Activated naive CD8-positive, alpha-beta T cell treated with anti-CD3 and anti-CD28 coated beads, Interleukin-2, amount 50 U/mL, for 24 hours (primary cell): ENCODE data around the gene BTK.
"Not testable (repeated sequence)": the region's sequence is repeated elsewhere in the genome, so short reads cannot be mapped to it uniquely, and the experiment has no call there.

Source experiments
- ATAC-seq: fragments of 150-1000 bp; cut with Tn5 transposase; one replicate; pipeline ENCODE4 v1.10.0; 2021
- DNase-seq: peaks from one replicate; pipeline ENCODE4 v3.0.0; 2021
- H3K27ac Mint-ChIP-seq: one replicate; pipeline ENCODE4 v1.8.0; 2021; ENCODE audit warnings: mild to moderate bottlenecking, mixed read lengths
- H3K27me3 Mint-ChIP-seq: one replicate; pipeline ENCODE4 v1.8.0; 2021; ENCODE audit warnings: mixed read lengths
- H3K36me3 Mint-ChIP-seq: one replicate; pipeline ENCODE4 v1.8.0; 2021; ENCODE audit warnings: low read depth, mixed read lengths
- H3K4me1 Mint-ChIP-seq: one replicate; pipeline ENCODE4 v1.8.0; 2021; ENCODE audit warnings: mixed read lengths
- H3K4me3 Mint-ChIP-seq: one replicate; pipeline ENCODE4 v1.8.0; 2021; ENCODE audit warnings: mild to moderate bottlenecking, moderate library complexity, mixed read lengths
- H3K9me3 Mint-ChIP-seq: one replicate; pipeline ENCODE4 v1.8.0; 2021; ENCODE audit warnings: mixed read lengths

BTK gene

DNA sequence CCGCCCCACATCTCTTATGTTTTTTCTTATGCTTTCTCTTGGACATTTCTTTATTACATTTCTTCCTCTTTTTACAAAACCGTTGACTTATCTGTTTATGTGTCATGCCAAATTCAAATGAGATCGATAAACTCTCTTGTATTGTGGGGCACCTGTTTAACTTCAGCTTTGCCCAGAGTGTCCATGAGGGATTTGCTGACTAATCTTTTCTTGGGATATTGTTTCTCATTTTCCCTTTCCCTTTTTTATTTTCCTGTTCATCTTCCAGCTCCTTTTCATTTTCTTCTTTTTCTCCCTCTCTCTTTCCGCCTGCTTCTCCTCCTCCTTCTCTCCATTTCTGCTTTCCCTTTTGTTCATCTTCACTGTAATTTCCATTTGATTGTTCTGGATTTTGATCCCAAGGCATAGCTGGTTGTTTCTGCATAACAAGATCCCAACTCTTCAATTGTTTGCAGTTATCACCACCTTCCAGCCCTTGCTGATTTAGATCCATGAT lies 48.2 kb downstream of the BTK start:
- no peak for DNase-seq
- H3K4me1 Mint-ChIP-seq = peaks cover 12% of the 10 kb centered on the region
- H3K4me3 Mint-ChIP-seq = no peak overlapping the region
- peaks cover 7% of the 10 kb centered on the region for H3K36me3 Mint-ChIP-seq
- no peak for ATAC-seq
- no peaks in the 10 kb centered on the region for H3K27me3 Mint-ChIP-seq
- H3K27ac Mint-ChIP-seq = no peak overlapping the region
- peaks cover 6% of the 10 kb centered on the region for H3K9me3 Mint-ChIP-seq

DNA sequence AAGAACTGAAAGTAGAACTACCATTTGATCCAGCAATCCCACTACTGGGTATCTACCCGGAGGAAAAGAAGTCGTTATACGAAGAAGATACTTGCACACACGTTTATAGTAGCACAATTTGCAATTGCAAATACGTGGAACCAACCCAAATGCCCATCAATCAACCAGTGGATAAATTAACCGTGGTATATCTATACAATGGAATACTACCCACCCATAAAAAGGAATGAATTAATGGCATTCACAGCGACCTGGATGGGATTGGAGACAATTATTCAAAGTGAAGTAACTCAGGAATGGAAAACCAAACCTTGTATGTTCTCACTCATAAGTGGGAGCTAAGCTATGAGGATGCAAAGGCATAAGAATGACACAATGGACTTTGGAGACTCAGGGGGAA lies 51.7 kb downstream of the BTK start:
- not testable (repeated sequence) for H3K27me3 Mint-ChIP-seq, H3K27ac Mint-ChIP-seq, H3K36me3 Mint-ChIP-seq, DNase-seq, ATAC-seq, H3K4me1 Mint-ChIP-seq, H3K4me3 Mint-ChIP-seq, H3K9me3 Mint-ChIP-seq

- H3K27me3 Mint-ChIP-seq, H3K27ac Mint-ChIP-seq, H3K36me3 Mint-ChIP-seq, H3K4me1 Mint-ChIP-seq, H3K4me3 Mint-ChIP-seq, DNase-seq, ATAC-seq, H3K9me3 Mint-ChIP-seq: not testable (repeated sequence)
These were observed 59.4 kb downstream of the BTK start for GRCh38 chrX:101326600-101326999.

GRCh38 chrX:101303790-101304189 lies 82.2 kb downstream of the BTK start:
- Mint-ChIP-seq H3K4me3 (no peak overlapping the region), H3K4me1 (no peaks in the 10 kb centered on the region), H3K27ac (no peak overlapping the region), H3K9me3 (no peaks in the 10 kb centered on the region), H3K36me3 (no peaks in the 10 kb centered on the region), H3K27me3 (peaks cover 2% of the 10 kb centered on the region)
- no peak for DNase-seq
- ATAC-seq = no peak
